Adipose tissue (tissue), 3 donors: ENCODE data around the gene RTN4IP1. TPM values are rescaled to one million over a fixed set of nuclear protein-coding genes. Genes with fewer than 3 reads are reported as not detected.

Experiments
- H3K27ac ChIP-seq: one replicate; pipeline ENCODE4 v1.5.1; 2013; ENCODE audit warnings: low read depth, low read length
- WGBS, 3 donors: extraction: QIAGEN DNeasy Blood & Tissue Kit; methylation state at CpG; one replicate each; pipeline ENCODE4 v1.1.7; 2013; 5-methylcytosine and 5-hydroxymethylcytosine counted together
- polyA plus RNA-seq, 3 donors: library from polyadenylated mRNA; stranded (reverse); fragments of 200-250 nt; gene quantifications; one replicate each; pipeline ENCODE4 v1.2.3, GENCODE V29; 2013
- donor health status: healthy with polysubstance abuse.
- donor health status: Bipolar disorder and iron deficiency.
- donor health status: healthy.

Gene RTN4IP1
- 1 to 10 TPM; 2.3 to 5.7 (median 4.4) TPM for polyA plus RNA-seq

- WGBS, 3 donors, result 0% methylated on average over 46 of the region's 46 CpGs
- no peak within 1 kb of the TSS for H3K27ac ChIP-seq
Observed at GRCh38 chr6:106629103-106629858, at the start of gene RTN4IP1, which contains the start of gene QRSL1. RTN4IP1 (minus strand) TSS chr6:106629498; CDS start chr6:106629021, 477 bp downstream. QRSL1 (plus strand) TSS chr6:106629578; CDS start chr6:106629682, 104 bp downstream.

GRCh38 chr6:106677282-106677681 lies 48.0 kb upstream of the RTN4IP1 start:
- H3K27ac ChIP-seq, result no peak overlapping the region
- 72 to 85% (median 75%) methylated on average over 3 of the region's 3 CpGs for WGBS, 3 donors

- H3K27ac ChIP-seq, result no peak overlapping the region
Observed at GRCh38 chr6:106674541-106675229, 45.4 kb upstream of the RTN4IP1 start.

GRCh38 chr6:106671651-106672050 lies 42.4 kb upstream of the RTN4IP1 start:
- whole genome bisulfite sequencing, 3 donors, result 89 to 95% (median 93%) methylated on average over 3 of the region's 3 CpGs
- H3K27ac ChIP-seq, result no peak overlapping the region

- WGBS, 3 donors, result 85 to 90% (median 87%) methylated on average over 6 of the region's 6 CpGs
- H3K27ac ChIP-seq, result no peak overlapping the region
Observed at GRCh38 chr6:106670236-106670635, 40.9 kb upstream of the RTN4IP1 start.

GRCh38 chr6:106667022-106667402 lies 37.7 kb upstream of the RTN4IP1 start:
- H3K27ac ChIP-seq, result no peak overlapping the region
- WGBS, 3 donors, result 92 to 95% (median 94%) methylated on average over 4 of the region's 4 CpGs

- WGBS, 3 donors, result 76 to 89% (median 87%) methylated on average over 6 of the region's 6 CpGs
- H3K27ac ChIP-seq, result no peak overlapping the region
Observed at GRCh38 chr6:106666282-106667021, 37.2 kb upstream of the RTN4IP1 start.

DNA sequence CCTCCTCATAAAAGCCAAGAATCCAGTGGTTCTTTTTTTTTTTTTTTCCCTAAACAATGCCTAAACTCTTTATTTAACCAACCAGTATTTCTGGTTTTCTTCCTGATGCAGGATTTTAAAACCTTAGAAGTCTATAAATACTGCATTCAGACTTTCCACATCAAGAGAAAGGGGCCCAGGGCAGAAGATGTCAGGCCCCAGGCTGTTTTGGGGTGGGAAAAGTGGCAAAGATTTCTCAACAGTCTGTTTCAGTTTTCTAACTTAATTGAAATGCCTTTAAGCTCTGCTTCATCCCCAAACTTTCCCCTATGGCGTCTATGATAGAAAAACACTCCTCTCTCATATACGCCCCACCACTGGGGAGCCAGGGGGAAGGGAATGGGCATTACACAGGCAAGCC lies 33.2 kb upstream of the RTN4IP1 start:
- 90 to 95% (median 94%) methylated on average over 2 of the region's 2 CpGs for WGBS, 3 donors
- no peak overlapping the region for H3K27ac ChIP-seq

- no peak overlapping the region for H3K27ac ChIP-seq
- WGBS, 3 donors, result 98 to 100% (median 99%) methylated on average over 2 of the region's 2 CpGs
Observed at GRCh38 chr6:106659859-106660258, 30.6 kb upstream of the RTN4IP1 start.

GRCh38 chr6:106658469-106658868 lies 29.2 kb upstream of the RTN4IP1 start:
- 96 to 99% (median 99%) methylated on average over 4 of the region's 4 CpGs for WGBS, 3 donors
- no peak overlapping the region for H3K27ac ChIP-seq

- no peak overlapping the region for H3K27ac ChIP-seq
- WGBS, 3 donors, result 90 to 97% (median 95%) methylated on average over 7 of the region's 7 CpGs
Observed at GRCh38 chr6:106648651-106649308, 19.5 kb upstream of the RTN4IP1 start.

GRCh38 chr6:106643061-106643460 lies 13.8 kb upstream of the RTN4IP1 start:
- 71 to 100% (median 99%) methylated on average over 2 of the region's 2 CpGs for WGBS, 3 donors
- no peak overlapping the region for H3K27ac ChIP-seq

- WGBS, 3 donors, result 88 to 91% (median 91%) methylated on average over 4 of the region's 4 CpGs
- no peak overlapping the region for H3K27ac ChIP-seq
Observed at GRCh38 chr6:106642476-106642875, 13.2 kb upstream of the RTN4IP1 start.

- no peak overlapping the region for H3K27ac ChIP-seq
- 72 to 85% (median 82%) methylated on average over 4 of the region's 4 CpGs for WGBS, 3 donors
Observed at GRCh38 chr6:106639812-106640211, 10.5 kb upstream of the RTN4IP1 start.

- no peak overlapping the region for H3K27ac ChIP-seq
- WGBS, 3 donors, result 56 to 68% (median 63%) methylated on average over 6 of the region's 6 CpGs
Observed at GRCh38 chr6:106637717-106638341, 8.5 kb upstream of the RTN4IP1 start.

- WGBS, 3 donors, result 47 to 72% (median 53%) methylated on average over 7 of the region's 7 CpGs
- H3K27ac ChIP-seq, result no peak overlapping the region
Observed at GRCh38 chr6:106637051-106637716, 7.9 kb upstream of the RTN4IP1 start.

DNA sequence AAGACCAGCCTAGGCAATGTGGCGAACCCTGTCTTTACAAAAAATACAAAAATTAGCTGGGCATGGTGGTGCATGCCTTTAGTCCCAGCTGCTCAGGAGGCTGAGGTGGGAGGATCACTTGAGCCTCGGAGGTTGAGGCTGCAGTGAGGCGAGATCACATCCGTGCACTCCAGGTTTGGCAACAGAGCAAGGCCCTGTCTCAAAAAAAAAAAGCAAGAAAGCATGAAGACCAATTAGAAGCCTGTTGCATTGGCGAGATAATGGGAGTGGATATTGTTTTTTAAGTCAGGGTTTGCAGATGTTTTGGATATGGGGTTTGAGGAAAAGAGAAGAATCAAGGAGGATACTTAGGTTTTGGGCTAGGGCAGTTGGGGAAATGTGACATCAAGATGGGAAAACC lies 5.3 kb upstream of the RTN4IP1 start:
- H3K27ac ChIP-seq, result no peak overlapping the region
- WGBS, 3 donors, result 94 to 96% (median 96%) methylated on average over 5 of the region's 5 CpGs

GRCh38 chr6:106631346-106631745 lies 2.0 kb upstream of the RTN4IP1 start:
- no peak overlapping the region for H3K27ac ChIP-seq
- 39 to 61% (median 52%) methylated on average over 1 of the region's 1 CpG for WGBS, 3 donors
